Osteocyte (in vitro differentiated cells): ENCODE measurements around the gene CRACR2A. TPM values are rescaled to one million over a fixed set of nuclear protein-coding genes. Genes with fewer than 3 reads are reported as not detected.
A peak's percentile ranks its signal among the peaks of the same experiment; 100 is the strongest.

ENCODE experiments used
- DNase-seq: peaks from one replicate; pipeline ENCODE4 v3.0.0; 2021; ENCODE audit warnings: mixed read lengths; ENCODE audit not compliant: unreplicated experiment; ENCODE audit errors: extremely low spot score
- H3K27ac Mint-ChIP-seq: one replicate; pipeline ENCODE4 v1.8.0; 2021; ENCODE audit warnings: mild to moderate bottlenecking, mixed read lengths; ENCODE audit not compliant: unreplicated experiment
- H3K27me3 Mint-ChIP-seq: one replicate; pipeline ENCODE4 v1.8.0; 2021; ENCODE audit warnings: mixed read lengths; ENCODE audit not compliant: unreplicated experiment
- H3K36me3 Mint-ChIP-seq: one replicate; pipeline ENCODE4 v1.8.0; 2021; ENCODE audit warnings: mixed read lengths; ENCODE audit not compliant: unreplicated experiment
- H3K4me1 Mint-ChIP-seq: one replicate; pipeline ENCODE4 v1.8.0; 2021; ENCODE audit warnings: mixed read lengths; ENCODE audit not compliant: unreplicated experiment
- H3K4me3 Mint-ChIP-seq: one replicate; pipeline ENCODE4 v1.8.0; 2021; ENCODE audit warnings: mild to moderate bottlenecking, moderate library complexity, mixed read lengths; ENCODE audit not compliant: unreplicated experiment
- H3K9me3 Mint-ChIP-seq: one replicate; pipeline ENCODE4 v1.8.0; 2021; ENCODE audit warnings: mixed read lengths; ENCODE audit not compliant: unreplicated experiment
- total RNA-seq: library from RNA; stranded (reverse); gene quantifications from 2 replicates; pipeline ENCODE4 v1.2.1, GENCODE V29; 2021
- TF ChIP-seq, protein P1 (sequence below): fragments of 200-600 bp; sonication (generic); IDR thresholded peaks from 2 replicates; pipeline ENCODE4 v1.5.0; 2021; ENCODE audit warnings: antibody characterized with exemption, mild to moderate bottlenecking, moderate library complexity

Gene CRACR2A
- total RNA-seq, 1 donor from 2014 or later: 0.13 TPM

- H3K4me1 Mint-ChIP-seq: no peaks in the 10 kb centered on the region
Measured at GRCh38 chr12:3668479-3669165, 84.3 kb downstream of the CRACR2A start.

GRCh38 chr12:3667485-3667884 is 85.4 kb downstream of the CRACR2A start:
- Mint-ChIP-seq H3K27me3 (no peaks in the 10 kb centered on the region), H3K27ac (no peak overlapping the region), H3K4me3 (no peak overlapping the region), H3K4me1 (no peaks in the 10 kb centered on the region), H3K36me3 (no peaks in the 10 kb centered on the region), H3K9me3 (no peaks in the 10 kb centered on the region)
- TF ChIP-seq, protein P1, sequence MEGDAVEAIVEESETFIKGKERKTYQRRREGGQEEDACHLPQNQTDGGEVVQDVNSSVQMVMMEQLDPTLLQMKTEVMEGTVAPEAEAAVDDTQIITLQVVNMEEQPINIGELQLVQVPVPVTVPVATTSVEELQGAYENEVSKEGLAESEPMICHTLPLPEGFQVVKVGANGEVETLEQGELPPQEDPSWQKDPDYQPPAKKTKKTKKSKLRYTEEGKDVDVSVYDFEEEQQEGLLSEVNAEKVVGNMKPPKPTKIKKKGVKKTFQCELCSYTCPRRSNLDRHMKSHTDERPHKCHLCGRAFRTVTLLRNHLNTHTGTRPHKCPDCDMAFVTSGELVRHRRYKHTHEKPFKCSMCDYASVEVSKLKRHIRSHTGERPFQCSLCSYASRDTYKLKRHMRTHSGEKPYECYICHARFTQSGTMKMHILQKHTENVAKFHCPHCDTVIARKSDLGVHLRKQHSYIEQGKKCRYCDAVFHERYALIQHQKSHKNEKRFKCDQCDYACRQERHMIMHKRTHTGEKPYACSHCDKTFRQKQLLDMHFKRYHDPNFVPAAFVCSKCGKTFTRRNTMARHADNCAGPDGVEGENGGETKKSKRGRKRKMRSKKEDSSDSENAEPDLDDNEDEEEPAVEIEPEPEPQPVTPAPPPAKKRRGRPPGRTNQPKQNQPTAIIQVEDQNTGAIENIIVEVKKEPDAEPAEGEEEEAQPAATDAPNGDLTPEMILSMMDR: no peak
- no peak for DNase-seq

More at GRCh38 chr12:3668479-3669165, 84.3 kb downstream of the CRACR2A start:
- Mint-ChIP-seq H3K27ac (no peak overlapping the region), H3K4me3 (no peak overlapping the region), H3K36me3 (no peaks in the 10 kb centered on the region), H3K9me3 (no peaks in the 10 kb centered on the region), H3K27me3 (no peaks in the 10 kb centered on the region)
- DNase-seq: peak; percentile 56
- TF ChIP-seq, protein P1: no peak

- H3K4me3 Mint-ChIP-seq: no peak overlapping the region
Measured at GRCh38 chr12:3666441-3666840, 86.5 kb downstream of the CRACR2A start.

DNA sequence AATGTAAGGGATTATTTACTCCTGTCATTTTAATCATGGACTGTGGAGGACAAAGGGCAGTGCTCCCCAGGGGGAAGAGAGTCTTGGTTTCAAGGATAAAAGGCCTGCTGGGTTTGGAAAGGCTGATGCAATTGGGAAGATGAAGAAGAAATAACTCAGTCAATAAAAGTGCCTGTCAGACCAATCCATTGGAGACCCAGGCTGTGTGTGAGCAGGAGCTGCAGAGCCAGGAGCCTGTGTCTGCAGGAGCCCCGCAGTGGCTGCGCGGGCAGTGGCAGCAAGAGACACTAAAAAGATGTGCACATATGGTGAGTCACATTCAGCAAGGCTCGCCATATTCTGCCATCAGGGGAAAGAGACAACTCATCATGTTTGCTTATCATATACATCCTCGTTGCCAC is 90.4 kb downstream of the CRACR2A start:
- no peaks in the 10 kb centered on the region for H3K9me3 Mint-ChIP-seq
- no peaks in the 10 kb centered on the region for H3K4me1 Mint-ChIP-seq
- no peaks in the 10 kb centered on the region for H3K36me3 Mint-ChIP-seq
- no peak overlapping the region for H3K4me3 Mint-ChIP-seq
- peaks cover 2% of the 10 kb centered on the region for H3K27me3 Mint-ChIP-seq
- no peak for DNase-seq
- TF ChIP-seq, protein P1: no peak
- H3K27ac Mint-ChIP-seq: no peak overlapping the region

More at GRCh38 chr12:3666441-3666840, 86.5 kb downstream of the CRACR2A start:
- Mint-ChIP-seq H3K9me3 (no peaks in the 10 kb centered on the region), H3K36me3 (no peaks in the 10 kb centered on the region), H3K4me1 (no peaks in the 10 kb centered on the region), H3K27ac (no peak overlapping the region), H3K27me3 (no peaks in the 10 kb centered on the region)
- no peak for DNase-seq
- TF ChIP-seq, protein P1: no peak

- no peak overlapping the region for H3K4me3 Mint-ChIP-seq
- no peak overlapping the region for H3K27ac Mint-ChIP-seq
- peaks cover 2% of the 10 kb centered on the region for H3K27me3 Mint-ChIP-seq
- no peak for DNase-seq
- no peaks in the 10 kb centered on the region for H3K4me1 Mint-ChIP-seq
- no peaks in the 10 kb centered on the region for H3K36me3 Mint-ChIP-seq
- no peaks in the 10 kb centered on the region for H3K9me3 Mint-ChIP-seq
- TF ChIP-seq, protein P1: no peak
Measured at GRCh38 chr12:3661028-3661427, 91.9 kb downstream of the CRACR2A start.
